AG08395 (cell line): Measurements from ENCODE around the gene HOATZ.
A peak's percentile ranks its signal among the peaks of the same experiment; 100 is the strongest.

ENCODE experiments used
- DNase-seq: peaks from one replicate; pipeline ENCODE4 v3.0.0; 2012; ENCODE audit warnings: mixed read lengths, low spot score

HOATZ gene

DNA sequence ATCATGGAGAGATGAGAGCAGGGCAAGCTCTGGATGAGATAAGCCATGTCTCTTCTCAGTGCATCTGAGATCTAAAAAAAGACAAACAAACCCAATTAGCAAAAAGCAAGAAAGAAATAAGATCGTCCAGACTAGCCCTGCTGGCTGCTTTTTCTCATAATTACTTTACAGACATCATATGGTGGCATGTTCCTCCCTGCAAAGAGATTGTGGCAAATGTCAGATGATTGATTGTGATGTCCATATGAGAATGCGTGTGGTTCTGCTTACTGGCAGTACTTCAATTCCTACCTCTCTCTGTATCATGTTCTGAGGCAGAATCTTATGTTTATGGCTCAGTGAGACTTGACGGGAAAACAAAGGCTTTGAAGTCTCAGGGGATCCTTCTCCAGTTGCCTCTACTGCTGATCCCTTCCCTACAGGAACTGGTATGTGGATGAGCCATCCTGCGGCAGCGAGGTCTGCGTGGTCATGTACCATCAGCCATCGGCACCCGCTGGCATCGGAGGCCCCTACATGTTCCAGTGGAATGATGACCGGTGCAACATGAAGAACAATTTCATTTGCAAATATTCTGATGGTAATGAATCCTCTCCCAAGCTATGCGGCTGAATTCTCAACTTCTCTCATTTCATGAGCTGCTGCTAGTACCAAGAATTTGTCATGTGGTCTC is 34.8 kb downstream of the HOATZ start:
- DNase-seq = no peak

DNA sequence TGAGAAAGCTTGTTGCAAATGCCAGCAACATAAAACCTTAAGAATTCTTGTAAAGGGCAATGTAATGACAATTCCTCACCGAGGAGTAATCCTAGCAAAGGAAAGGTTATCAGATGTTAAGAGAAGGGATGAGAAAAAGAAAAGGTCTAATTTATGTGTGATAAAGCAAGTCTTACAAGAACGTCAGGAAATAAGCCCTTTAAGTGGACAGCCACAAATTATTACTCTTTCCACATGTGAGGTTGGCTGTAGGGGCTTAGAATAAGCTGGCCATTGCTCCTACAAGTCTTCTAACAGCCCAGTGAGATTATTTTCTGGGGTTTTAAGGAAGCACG is 35.3 kb downstream of the HOATZ start:
- no peak for DNase-seq

DNA sequence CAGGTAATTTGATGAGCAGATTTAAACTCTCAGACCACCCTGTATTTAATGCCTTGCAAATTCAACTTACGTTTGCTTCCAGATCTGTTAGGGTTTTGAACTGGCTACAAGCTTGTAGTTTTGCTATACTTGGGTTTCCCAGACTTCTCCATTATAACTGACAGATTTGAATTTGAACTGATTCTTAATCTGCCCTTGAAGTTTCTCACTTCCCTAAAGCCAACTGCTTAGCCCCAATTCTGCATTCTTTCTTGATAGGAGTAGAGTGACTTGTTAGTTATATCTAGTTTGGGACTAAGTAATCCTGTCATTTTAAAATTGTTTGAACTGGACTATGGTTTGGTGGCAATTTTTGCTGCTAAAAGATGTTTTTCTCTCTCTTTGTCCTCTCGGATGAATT is 35.7 kb downstream of the HOATZ start:
- DNase-seq = no peak

DNA sequence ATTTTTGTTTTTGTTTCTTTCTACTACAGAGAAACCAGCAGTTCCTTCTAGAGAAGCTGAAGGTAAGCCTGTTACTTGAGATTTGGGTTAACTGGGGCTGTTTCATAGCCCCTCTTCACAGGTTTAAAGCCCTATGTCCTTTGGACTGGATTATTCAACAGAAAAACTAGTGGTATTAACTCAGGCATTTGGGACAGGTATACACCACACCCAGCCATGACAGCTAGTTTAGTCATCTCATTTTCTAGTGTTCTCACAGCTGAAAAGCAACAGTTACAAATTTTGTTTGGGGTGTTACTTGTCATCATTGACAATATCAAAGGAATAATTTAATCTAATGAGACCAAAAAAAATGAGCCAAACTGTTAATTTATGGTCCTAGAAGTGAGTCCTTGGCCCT is 40.0 kb downstream of the HOATZ start:
- DNase-seq = no peak

DNA sequence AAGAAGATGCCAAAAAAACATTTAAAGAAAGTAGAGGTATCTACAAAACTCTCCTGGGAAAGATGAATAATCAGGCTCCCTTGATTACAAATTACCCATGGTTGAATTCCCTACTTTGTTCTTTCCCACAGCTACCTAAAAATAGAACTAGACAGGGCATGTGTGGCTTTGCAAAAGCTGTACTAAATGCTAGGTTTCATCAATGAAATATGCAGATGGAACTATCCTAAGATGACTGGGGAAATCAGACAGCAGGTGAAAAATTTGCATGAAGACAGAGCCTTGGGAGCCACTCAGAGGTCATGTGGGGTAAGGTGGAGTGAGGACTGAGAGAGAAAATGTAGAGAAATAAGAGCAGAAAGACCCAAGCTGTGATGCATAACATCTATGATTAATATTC is 40.7 kb downstream of the HOATZ start:
- DNase-seq = peak; percentile 40

DNA sequence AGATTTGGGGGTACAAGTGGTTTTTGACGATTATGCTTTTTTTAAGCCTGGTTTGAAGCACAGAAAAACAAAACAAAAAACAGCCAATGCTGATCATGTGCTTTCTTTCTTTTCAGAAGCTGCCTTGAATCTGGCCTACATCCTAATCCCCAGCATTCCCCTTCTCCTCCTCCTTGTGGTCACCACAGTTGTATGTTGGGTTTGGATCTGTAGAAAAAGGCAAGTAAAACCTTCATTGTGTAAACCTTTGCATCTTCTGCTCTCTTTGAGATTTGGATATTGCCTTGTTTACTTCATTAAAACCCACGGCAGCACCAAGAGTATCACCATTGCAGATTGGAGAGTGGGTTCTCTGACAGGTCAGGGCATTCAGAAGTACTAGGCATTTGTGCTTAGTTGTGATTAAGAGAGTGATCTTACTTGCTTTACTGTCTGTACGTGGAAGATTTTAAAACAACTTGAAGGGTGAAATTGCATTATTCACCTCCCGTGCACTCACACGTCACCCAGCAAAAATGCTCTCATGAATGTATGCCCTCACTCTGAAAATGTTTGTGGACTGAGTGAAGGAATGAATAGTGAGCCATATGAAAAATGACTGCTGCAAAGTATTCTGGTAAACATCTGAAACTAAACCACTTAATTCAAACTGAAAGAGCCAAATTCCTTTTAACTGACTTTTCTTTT is 43.0 kb downstream of the HOATZ start:
- peak; percentile 80 for DNase-seq

DNA sequence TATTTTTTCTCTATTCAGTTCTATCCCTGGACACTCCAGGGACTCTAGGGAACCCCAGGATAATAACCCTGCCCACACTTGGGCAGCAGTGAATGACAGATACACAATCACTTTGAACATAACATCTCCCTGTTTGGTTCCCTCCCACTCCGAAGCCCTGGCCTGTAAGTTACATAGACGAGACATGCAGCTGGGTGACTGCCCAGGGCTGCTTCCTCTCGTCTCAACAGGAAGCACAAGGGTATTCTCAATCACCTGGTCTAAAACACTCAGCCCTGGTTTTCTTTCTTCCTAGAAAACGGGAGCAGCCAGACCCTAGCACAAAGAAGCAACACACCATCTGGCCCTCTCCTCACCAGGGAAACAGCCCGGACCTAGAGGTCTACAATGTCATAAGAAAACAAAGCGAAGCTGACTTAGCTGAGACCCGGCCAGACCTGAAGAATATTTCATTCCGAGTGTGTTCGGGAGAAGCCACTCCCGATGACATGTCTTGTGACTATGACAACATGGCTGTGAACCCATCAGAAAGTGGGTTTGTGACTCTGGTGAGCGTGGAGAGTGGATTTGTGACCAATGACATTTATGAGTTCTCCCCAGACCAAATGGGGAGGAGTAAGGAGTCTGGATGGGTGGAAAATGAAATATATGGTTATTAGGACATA is 45.4 kb downstream of the HOATZ start:
- DNase-seq = no peak

DNA sequence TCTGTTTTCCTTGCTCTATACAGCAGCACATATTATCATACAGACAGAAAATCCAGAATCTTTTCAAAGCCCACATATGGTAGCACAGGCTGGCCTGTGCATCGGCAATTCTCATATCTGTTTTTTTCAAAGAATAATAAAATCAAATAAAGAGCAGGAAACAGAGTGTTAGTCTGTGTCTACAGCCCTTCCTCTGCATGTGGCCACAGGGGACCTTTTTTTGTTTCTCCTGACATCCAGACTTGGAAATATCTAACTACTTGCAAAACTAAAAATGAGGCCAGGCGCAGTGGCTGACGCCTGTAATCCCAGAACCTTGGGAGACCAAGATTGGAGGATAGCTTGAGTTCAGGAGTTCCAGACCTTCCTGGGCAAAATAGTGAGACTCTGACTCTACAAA is 46.2 kb downstream of the HOATZ start:
- DNase-seq = no peak

DNA sequence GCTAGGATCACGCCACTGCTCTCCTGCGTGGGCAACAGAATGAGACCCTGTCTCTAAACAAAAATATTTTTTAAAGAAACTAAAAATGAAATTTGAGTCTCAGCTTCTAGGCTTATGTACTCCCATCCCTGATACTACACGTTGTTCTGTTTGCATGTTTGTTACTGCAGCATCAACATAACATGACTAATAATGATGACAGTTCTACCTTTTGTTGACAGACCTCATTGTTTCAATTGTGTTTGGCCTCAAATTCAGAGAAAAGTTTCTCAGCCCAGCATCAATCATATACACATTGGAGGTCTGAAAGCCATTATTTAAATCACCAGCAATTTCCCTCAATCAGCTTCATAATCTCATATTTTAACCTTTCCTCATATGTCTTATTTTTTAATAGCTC is 46.7 kb downstream of the HOATZ start:
- DNase-seq = no peak

DNA sequence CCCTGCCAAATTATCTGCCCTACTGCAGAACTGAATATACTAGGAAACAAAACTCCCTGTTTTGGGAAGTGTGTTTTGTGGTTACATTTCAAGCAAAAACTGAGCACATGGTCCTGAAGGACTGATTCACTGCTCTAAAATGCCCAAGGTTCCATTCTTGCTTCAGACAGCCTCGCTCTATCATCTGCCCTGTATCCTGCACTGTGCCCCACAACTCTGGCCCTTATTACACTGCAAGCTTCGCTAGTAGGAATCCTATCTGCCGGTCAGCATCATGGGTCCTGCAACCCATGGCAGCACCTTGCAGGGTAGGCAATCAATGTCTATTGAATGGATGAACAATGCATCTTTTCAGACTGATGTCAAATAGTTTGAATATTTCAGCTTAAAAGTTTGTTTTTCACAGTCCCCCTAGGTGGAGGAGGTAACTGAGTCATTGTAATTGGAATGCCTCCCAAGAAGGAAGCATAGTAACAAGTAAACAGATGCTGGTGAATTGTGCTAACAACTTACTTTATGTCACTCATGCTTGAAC is 47.3 kb downstream of the HOATZ start:
- DNase-seq = peak; percentile 75

DNA sequence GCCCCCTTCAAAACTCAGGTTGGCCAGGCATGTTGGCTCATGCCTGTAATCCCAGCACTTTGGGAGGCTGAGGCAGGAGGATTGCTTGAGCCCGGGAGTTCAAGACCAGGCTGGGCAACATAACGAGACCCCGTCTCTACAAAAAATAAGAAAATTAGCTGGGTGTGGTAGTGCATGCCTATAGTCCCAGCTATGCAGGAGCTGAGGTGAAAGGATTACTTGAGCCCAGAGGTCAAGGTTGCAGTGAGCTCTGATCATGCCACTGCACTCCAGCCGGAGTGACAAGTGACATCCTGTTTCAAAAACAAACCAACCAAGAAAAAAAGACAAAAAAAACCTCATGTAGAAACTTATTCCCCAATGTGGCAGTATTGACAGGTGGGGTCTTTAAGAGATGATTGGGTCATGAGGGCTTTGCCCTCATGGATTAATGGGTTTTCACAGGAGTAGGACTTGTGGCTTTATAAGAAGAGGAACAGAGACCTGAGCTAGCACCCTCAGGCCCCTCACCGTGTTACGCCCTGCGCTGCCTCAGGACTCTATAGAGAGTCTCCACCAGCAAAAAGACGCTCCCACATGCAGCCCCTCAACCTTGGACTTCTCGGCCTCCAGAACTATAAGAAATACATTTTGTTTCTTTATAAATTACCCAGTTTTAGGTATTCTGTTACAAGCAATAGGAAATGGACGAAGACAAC is 48.3 kb downstream of the HOATZ start:
- DNase-seq = no peak

DNA sequence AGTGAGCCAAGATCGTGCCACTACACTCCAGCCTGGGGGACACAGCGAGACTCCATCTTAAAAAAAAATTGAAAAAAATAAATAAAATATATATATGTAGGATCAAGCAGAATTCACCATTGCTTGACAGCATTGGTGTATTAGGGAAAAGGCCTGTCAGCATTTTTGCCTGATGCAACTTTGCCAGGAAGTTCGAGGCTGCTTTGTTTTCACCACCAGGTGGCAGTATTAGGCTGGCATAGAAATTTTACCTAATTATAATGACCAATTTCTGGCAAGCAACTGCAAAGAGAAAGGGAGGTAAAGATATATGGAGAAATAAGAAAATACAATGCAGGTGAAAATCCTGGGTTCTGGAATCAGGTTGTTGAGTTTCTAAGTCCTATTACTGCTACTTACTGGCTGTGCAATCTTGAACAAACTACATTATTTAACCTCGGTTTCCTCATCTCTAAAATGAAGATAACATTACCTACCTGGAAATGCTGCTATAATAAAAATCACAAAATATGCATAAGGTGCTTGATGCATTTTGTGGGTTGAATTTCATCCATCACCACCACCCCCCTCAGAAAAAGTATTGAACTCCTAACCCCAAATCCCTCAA is 50.6 kb downstream of the HOATZ start:
- DNase-seq = peak; percentile 61

DNA sequence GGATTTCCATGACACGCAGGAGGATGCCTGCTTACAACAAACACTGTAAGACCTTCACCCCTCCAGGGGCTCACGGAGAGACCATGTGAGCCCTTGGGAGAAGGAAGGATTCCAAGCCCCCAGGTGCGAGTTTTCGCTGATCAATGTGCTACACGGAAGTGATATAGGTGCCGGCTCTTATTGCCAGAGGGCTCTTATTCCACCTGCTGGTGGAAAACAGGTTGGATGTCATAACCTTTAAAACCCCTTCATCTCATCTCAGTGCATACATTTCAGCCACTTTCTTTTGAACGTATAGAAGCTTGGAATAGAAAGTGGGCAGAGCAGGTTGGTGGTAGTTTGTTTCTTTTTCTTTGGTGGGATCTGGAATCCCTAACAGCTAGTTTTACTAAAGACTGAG is 51.7 kb downstream of the HOATZ start:
- no peak for DNase-seq

DNA sequence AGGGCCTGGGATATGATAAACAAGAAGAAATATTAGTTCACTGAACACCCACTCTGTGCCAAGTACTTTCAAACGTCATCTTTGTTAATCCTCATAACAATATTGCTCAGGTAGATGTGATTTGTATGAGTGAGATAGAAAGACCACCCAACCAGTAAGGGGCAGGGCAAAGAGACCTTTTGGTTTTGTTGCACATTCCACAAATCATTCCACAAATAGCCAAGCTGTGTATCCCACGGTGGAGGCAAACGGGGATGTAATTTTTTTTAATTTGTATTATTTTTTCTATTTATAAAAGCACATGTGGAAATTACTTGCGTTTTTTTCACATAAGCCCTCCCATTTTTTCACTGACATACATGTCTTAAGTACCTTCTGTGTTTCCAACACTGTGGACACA is 54.9 kb downstream of the HOATZ start:
- DNase-seq = no peak

DNA sequence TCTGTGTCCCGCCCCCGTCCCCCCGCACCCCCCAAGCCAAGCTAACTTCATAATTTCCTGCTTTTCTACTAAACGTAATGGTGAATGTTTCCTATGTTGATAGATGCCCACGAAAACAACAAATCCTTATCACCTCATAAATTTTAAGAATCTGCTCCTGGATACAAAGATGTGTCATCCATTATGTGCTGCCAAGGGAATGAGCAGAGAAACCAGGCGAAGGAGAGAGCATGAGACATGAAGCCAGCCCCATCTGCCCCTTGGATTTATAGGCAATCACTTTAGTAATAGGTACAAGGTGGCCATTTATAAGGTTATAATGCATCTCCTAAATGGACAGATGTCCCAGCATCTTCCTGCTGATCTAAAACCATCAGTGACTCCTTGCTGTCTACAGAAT is 56.2 kb downstream of the HOATZ start:
- DNase-seq = peak; percentile 25

DNA sequence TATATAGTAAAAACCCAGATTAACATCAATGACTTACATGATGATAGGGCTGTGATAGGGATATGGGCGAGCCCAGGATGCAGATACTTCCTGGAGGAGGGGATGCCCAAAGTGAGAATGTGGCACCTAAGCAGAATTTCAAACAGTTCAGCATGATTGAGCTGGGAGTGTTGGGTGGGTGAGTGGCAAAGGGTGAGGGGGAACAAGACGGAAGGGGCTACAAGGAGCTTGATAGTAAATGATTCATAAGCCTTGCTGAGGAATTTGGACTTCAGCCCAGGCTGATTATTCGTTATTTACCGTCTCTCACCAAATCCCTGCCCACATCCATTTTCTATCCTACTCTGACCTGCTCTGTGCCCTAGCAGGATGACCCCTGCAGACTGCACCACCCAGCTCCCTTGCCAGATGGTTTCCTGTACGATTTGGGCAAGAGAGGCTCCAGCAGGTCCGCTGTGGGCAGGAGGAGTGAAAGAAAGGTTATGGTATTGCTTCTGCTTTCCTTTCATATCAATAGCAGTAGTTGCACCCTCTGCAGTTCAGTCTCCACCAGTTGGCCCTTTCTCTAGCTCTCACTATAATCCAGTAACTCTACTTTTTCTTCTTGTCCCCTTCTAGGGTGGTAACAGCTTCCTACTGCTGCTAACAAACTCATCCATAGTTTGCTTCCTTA is 57.4 kb downstream of the HOATZ start:
- no peak for DNase-seq

DNA sequence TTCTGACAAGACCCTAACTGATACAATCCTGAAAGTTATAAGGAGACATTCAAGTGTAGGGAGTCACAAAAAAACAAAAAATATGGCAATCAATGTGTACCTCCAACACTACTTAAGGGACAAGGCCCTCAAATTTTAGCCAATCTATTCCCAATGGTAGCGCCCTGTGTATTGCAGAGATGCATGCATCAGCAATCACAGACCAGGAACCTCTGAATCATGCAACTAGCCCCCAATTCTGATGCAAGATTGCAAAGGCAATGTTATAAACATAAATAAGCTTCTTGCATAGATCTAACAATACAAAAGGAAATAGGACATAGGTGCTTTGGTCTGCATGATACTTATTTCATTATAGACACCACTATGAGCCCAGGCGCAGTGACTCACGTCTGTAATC is 58.0 kb downstream of the HOATZ start:
- no peak for DNase-seq

DNA sequence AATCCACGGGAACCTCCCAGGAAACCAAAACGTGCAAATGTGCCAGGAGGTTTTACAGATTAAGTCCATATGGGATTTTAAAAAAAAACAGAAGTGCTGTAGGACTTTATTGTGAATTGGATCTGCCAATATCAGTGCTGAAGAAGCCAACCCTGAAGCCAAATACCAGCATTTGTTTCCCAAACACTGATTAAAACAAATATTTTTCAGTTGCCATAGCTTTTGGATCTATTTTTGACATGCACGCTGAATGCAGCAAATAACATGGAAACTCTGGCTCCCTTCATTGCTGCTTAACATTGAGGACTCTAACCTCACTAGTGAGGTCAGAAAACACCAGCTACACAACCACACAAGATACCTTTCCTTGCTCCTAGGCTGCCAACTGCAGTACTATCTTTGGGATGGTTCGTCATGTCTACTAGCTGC is 59.3 kb downstream of the HOATZ start:
- DNase-seq = peak; percentile 43

DNA sequence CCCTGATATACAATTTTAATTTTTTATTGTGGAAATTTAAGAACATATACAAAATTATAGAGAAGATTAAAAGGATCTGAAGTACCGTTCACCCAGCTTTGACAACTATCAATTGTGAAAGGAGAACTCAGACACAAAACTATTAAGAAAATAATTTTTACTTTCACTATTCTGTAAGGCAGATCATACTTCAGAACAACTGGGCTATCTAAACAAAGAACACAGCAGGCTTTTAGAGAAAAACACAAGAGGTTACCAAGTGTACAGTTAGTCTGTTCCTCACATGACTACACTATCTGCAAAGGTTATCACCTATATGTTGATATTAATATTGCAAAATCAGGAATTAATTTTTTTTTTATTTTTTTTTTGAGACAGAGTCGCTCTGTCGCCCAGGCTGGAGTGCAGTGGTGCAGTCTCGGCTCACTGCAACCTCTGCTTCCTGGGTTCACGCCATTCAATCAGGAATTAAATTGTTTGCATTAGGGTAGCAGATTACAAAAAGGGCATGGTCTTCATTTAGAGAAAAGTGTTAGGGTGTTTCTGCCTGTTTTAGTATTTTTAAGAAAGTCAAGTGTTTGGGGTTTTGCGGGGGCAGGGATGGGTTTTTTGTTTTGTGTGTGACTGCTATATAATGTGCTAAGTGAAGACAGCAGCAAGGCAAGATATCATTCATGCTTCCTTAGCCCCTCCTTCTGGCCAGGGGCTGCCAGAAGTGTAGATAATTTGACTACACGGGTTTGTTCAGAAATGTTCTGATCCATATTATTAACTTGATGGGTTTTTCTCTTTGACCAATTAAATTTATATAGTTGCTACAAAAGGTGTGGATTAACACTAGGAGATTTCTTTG is 60.0 kb downstream of the HOATZ start:
- no peak for DNase-seq

DNA sequence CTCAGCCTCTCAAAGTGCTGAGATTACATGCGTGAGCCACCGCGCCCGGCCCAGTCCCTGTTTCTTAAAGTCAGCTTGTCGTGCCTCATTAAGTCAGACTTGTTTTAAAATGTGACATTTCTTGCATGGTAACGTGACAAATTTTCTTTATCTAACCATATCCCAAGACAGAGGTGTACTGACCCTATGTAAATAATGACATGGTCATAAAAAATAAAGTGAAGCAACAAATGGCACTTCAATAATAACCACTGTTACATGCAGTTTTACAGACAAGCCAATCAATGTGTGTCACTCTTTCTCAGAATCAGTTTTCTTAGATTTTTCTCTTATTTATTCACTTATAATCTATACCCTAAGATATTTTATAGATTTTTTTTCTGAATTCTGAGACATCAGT is 61.2 kb downstream of the HOATZ start:
- DNase-seq = no peak

DNA sequence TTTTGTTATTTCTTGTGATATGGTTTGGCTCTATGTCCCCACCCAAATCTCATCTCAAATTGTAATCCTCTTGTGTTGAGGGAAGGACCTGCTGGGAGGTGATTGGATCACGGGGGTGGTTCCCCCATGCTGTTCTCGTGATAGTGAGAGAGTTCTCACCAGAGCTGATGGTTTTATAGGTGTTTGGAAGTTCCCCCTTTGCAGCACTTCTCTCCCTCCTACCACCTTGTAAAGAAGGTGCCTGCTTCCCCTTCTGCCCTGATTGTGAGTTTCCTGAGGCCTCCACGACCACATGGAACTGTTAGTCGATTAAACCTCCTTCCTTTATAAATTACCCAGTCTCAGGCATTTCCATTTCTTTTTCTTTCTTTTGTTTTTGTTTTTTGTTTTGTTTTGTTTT is 63.2 kb downstream of the HOATZ start:
- no peak for DNase-seq
